HG03108 (cell line): Measurements from ENCODE around the gene PLB1.

Experiments
- ATAC-seq: cut with Tn5 transposase; IDR thresholded peaks from one replicate; pipeline ENCODE4 v1.9.1; 2021; ENCODE audit warnings: moderate library complexity; ENCODE audit not compliant: unreplicated experiment

Gene PLB1, protein sequence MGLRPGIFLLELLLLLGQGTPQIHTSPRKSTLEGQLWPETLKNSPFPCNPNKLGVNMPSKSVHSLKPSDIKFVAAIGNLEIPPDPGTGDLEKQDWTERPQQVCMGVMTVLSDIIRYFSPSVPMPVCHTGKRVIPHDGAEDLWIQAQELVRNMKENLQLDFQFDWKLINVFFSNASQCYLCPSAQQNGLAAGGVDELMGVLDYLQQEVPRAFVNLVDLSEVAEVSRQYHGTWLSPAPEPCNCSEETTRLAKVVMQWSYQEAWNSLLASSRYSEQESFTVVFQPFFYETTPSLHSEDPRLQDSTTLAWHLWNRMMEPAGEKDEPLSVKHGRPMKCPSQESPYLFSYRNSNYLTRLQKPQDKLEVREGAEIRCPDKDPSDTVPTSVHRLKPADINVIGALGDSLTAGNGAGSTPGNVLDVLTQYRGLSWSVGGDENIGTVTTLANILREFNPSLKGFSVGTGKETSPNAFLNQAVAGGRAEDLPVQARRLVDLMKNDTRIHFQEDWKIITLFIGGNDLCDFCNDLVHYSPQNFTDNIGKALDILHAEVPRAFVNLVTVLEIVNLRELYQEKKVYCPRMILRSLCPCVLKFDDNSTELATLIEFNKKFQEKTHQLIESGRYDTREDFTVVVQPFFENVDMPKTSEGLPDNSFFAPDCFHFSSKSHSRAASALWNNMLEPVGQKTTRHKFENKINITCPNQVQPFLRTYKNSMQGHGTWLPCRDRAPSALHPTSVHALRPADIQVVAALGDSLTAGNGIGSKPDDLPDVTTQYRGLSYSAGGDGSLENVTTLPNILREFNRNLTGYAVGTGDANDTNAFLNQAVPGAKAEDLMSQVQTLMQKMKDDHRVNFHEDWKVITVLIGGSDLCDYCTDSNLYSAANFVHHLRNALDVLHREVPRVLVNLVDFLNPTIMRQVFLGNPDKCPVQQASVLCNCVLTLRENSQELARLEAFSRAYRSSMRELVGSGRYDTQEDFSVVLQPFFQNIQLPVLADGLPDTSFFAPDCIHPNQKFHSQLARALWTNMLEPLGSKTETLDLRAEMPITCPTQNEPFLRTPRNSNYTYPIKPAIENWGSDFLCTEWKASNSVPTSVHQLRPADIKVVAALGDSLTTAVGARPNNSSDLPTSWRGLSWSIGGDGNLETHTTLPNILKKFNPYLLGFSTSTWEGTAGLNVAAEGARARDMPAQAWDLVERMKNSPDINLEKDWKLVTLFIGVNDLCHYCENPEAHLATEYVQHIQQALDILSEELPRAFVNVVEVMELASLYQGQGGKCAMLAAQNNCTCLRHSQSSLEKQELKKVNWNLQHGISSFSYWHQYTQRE (N-terminal part only)

GRCh38 chr2:28495551-28496250 lies at the start of gene PLB1:
PLB1 (plus strand) TSS chr2:28496060; CDS start chr2:28496115, 55 bp downstream.
- ATAC-seq = no peak

DNA sequence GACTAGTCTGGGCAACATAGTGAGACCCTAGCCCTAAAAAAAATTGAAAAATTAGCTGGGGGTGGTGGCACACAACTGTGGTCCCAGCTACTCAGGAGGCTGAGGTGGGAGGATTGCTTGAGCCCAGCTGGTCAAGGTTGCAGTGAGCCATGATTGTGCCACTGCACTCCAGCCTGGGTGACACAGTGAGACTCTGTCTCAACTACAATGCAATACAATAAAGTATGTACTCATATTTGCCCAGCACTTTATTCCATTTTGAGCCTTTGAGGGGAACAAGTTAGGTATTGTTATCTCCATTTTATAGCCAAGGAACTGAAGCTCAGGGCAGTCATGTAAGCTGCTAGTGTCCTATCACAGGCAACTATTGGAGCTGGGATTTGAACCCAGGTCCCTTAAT lies 49.3 kb upstream of the PLB1 start:
- no peak for ATAC-seq

DNA sequence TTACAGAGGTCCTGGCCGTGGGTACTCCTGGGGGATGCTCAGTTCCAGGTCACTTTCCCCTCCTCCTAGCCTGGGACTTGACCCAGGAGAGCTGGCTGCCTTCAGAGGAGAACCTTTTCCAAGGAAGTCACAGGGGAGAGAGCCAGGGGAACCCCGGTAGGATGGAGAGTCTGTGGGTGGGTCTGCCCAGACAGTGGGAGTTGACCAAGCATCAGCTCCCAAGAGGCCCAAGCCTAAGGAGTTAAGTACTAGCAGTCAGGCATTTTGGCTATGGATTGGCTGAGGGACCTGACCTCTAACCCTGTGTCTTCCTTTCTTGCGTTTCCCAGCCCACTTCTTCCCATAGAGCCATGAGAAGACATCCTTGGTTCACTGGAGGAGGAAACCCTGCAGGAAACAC lies 48.8 kb upstream of the PLB1 start:
- ATAC-seq = no peak

GRCh38 chr2:28447943-28448792 lies 47.7 kb upstream of the PLB1 start:
- no peak for ATAC-seq

GRCh38 chr2:28448793-28449100 lies 47.1 kb upstream of the PLB1 start:
- no peak for ATAC-seq

DNA sequence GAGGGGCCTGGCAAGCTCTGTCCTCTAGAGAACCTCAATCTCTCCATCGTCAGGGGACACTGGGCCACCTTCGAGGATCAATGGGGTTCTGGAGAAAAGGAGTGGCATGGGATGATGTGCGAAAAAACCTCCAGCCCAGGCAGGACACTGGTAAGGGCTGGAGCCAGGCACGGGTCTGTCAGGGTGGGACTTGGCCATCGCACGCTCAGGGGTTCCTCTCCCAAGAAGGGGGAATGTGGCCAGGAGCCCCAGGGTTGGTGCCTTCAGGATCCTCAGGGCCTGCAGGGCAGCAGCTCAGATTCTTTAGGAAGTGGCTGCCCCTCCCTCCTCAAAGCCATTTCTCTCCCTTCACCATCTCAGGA lies 46.8 kb upstream of the PLB1 start:
- no peak for ATAC-seq

GRCh38 chr2:28449488-28450395 lies 46.1 kb upstream of the PLB1 start:
- no peak for ATAC-seq

DNA sequence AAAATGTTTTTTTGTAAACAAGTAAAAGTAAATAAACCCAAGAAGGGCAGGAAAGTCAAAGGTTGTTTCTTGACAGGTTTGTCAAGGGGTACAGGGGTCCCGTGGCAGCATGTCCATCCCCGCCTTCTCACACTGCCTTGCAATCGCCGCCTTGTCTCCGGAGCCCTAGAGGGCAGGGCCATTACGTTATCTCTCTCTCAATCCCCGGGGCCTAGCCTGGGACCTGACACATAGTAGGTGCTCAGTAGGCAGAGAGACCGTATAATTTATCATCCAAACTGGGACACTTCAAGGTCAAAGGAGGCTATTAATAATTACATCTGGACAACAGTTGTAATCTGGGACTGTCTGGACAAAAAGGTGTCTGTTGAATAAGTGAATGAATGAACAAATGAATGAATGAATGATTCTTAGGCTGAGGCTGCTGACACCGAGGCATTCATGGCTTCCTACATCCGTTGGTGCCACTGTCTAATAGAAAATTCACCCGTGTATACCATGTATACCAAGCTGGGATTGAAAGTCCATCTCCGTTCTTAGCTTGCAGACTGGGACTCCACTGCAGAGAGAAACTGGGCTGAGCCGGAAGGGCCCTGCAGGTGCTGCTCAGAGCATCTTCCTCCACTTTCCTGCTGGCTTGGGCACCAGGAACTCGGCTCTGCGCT lies 44.8 kb upstream of the PLB1 start:
- ATAC-seq = no peak

- ATAC-seq = no peak
Observed at GRCh38 chr2:28451793-28452533, 43.9 kb upstream of the PLB1 start.

- ATAC-seq = peak; percentile 56
Observed at GRCh38 chr2:28452534-28453081, 43.3 kb upstream of the PLB1 start.

DNA sequence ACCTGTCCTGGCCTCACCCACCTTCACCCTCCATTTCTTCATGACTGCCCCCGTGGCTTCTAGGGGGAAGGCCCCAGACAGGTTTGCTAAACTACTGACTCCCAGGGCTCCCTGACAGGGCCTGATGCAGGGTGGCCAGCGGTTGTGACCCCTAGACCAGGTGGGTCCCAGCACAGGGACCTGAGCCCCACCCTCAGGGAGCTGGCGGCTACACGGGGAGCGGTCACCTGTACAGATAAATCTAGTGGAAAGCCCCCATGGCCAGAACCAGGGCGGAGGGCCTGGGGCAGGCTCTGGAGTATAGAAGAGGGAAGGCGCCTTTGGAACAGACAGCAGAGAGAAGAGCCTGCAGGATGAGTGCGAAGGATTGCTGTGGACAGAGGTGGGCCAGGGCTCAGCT lies 42.5 kb upstream of the PLB1 start:
- ATAC-seq = no peak

- ATAC-seq = no peak
Observed at GRCh38 chr2:28454016-28454930, 41.6 kb upstream of the PLB1 start.

- ATAC-seq = no peak
Observed at GRCh38 chr2:28457237-28457636, 38.6 kb upstream of the PLB1 start.

DNA sequence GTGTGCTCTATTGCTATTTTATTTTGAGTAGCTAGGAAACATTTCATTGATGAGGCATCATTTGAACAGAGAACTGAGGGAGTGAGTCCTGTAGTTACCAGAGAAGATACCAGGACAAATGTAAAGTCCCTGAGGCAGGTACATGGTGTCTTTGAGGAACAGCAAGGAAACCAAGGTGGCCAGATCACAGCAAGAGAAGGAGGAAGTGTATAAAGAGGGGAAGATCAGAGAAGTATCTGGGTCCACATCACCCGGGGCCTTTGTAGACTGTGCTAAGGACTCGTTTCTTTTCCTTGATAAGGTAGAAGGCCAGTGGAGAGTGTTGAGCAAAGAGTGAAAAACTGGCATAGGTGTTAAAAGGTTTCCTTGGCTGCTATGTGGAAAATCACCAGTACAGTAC lies 34.8 kb upstream of the PLB1 start:
- ATAC-seq = no peak

DNA sequence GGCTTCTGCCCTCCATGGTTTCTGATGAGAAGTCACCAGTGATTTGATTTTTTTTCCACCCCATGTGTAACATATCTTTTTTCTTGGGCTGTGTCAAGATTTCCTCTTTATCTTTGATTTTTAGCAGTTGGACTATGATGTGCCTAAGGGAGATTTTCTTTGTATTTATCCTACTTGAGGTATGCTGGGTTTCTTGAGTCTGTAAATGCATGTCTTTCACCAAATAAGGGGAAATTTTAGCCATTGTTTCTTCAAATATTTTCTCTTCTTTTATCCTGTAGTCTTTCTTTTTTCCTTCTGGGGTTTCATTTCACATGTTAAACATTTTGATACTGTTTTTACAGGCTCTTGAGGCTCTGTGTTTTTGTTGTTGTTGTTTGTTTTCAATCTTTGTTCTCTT lies 33.7 kb upstream of the PLB1 start:
- ATAC-seq = no peak

DNA sequence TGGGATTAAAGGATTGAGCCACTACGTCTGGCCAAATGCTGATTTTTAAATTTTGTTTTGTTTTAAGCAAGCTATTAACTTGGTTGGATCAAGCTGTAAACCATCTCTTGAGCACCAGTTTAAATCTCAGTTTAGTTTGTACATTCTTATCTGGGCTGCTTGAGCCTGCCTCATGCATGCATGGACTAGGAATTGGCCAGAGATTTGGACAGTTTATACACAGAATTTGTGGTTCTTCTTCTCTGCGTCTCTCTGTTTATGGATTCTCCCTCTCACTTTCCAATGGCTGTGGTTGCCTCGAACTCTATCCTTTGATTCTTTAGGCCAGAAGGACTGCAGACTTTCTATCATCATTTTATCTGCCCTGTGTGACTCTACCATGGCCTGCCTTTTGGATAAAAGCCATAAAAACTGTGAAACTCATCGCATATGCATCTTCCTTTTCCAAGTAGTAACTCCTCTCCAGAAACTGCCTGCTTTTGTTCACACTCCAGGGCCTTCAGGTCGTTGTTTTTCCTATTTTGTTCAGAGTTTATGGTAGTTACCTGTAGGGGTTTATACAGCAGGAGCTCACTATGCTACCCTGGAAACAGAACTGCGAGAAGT lies 32.5 kb upstream of the PLB1 start:
- no peak for ATAC-seq
